ENCODE measurements around the gene RBM43.
"Not testable (repeated sequence)": the region's sequence is repeated elsewhere in the genome, so short reads cannot be mapped to it uniquely, and the experiment has no call there.

RBM43 gene

GRCh38 chr2:151268085-151268484 is 6.4 kb upstream of the RBM43 start:
- DNase-seq (ENCODE audit: low read depth) = no peak

GRCh38 chr2:151267537-151267936 is 5.9 kb upstream of the RBM43 start:
- DNase-seq (ENCODE audit: low read depth) = no peak

- no peak for DNase-seq (ENCODE audit: low read depth)
Measured at GRCh38 chr2:151265991-151266390, 4.3 kb upstream of the RBM43 start.

GRCh38 chr2:151264157-151264825 is 2.6 kb upstream of the RBM43 start:
- DNase-seq (ENCODE audit: low read depth) = no peak

- no peak for DNase-seq (ENCODE audit: low read depth)
Measured at GRCh38 chr2:151262629-151263028, 966 bp upstream of the RBM43 start.

- DNase-seq (ENCODE audit: low read depth) = no peak
Measured at GRCh38 chr2:151261977-151262291, 271 bp upstream of the RBM43 start.

GRCh38 chr2:151260573-151261230 is 961 bp downstream of the RBM43 start:
- DNase-seq (ENCODE audit: low read depth) = peak; percentile 48

GRCh38 chr2:151258121-151258520 is 3.5 kb downstream of the RBM43 start:
- DNase-seq (ENCODE audit: low read depth) = peak; percentile 85

- no peak for DNase-seq (ENCODE audit: low read depth)
Measured at GRCh38 chr2:151252646-151253045, 9.0 kb downstream of the RBM43 start.

- DNase-seq (ENCODE audit: low read depth) = peak; percentile 92
Measured at GRCh38 chr2:151251012-151251411, 10.7 kb downstream of the RBM43 start.

- DNase-seq (ENCODE audit: low read depth) = no peak
Measured at GRCh38 chr2:151247432-151247831, 14.2 kb downstream of the RBM43 start.

GRCh38 chr2:151246152-151246551 is 15.5 kb downstream of the RBM43 start:
- DNase-seq (ENCODE audit: low read depth) = no peak

- no peak for DNase-seq (ENCODE audit: low read depth)
Measured at GRCh38 chr2:151243468-151243867, 18.2 kb downstream of the RBM43 start.

- DNase-seq (ENCODE audit: low read depth) = peak; percentile 39
Measured at GRCh38 chr2:151241224-151241623, 20.4 kb downstream of the RBM43 start.

GRCh38 chr2:151240433-151240832 is 21.2 kb downstream of the RBM43 start:
- peak; percentile 27 for DNase-seq (ENCODE audit: low read depth)

GRCh38 chr2:151239624-151240023 is 22.0 kb downstream of the RBM43 start:
- DNase-seq (ENCODE audit: low read depth) = no peak

GRCh38 chr2:151238527-151239487 is 22.9 kb downstream of the RBM43 start:
- DNase-seq (ENCODE audit: low read depth) = peak; percentile 93

- no peak for DNase-seq (ENCODE audit: low read depth)
Measured at GRCh38 chr2:151237422-151238025, 24.1 kb downstream of the RBM43 start.

GRCh38 chr2:151233760-151234159 is 27.9 kb downstream of the RBM43 start:
- DNase-seq (ENCODE audit: low read depth) = not testable (repeated sequence)

- not testable (repeated sequence) for DNase-seq (ENCODE audit: low read depth)
Measured at GRCh38 chr2:151233288-151233687, 28.4 kb downstream of the RBM43 start.

- DNase-seq (ENCODE audit: low read depth) = no peak
Measured at GRCh38 chr2:151230627-151231140, 31.0 kb downstream of the RBM43 start.

GRCh38 chr2:151228847-151229512 is 32.7 kb downstream of the RBM43 start:
- no peak for DNase-seq (ENCODE audit: low read depth)
